DMS53 (cell line): ENCODE data around the gene MTTP.
A peak's percentile ranks its signal among the peaks of the same experiment; 100 is the strongest.
"Not testable (repeated sequence)": the region's sequence is repeated elsewhere in the genome, so short reads cannot be mapped to it uniquely, and the experiment has no call there.

Experiments used
- DNase-seq: peaks from one replicate; lab custom pipeline; 2025; lab: John Stamatoyannopoulos, UW

MTTP gene

GRCh38 chr4:99574530-99575324 lies at the start of gene MTTP:
Gene MTTP, plus strand, starts transcription at chr4:99574824. Its CDS starts 86 bp downstream, at chr4:99574910.
- DNase-seq: no peak

GRCh38 chr4:99529228-99529627 lies 45.4 kb upstream of the MTTP start:
- no peak for DNase-seq

DNA sequence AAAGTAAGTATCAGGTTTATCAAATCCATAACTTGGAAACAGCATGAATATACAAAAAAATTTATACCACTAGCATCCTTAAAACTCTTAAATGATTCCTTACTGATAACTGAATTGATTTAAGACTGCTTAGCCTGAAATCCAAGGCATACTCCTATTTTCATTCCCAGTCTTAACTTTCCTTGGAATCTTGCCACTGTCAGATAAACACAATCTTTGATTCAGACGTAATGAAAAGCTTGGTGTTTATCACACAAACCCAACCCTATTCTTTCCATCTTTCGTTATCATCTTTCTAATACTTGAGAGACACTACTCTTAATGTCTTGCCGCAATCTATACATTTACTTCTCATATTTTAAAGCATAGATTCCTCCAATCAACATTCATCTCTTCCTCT lies 44.7 kb upstream of the MTTP start:
- no peak for DNase-seq

DNA sequence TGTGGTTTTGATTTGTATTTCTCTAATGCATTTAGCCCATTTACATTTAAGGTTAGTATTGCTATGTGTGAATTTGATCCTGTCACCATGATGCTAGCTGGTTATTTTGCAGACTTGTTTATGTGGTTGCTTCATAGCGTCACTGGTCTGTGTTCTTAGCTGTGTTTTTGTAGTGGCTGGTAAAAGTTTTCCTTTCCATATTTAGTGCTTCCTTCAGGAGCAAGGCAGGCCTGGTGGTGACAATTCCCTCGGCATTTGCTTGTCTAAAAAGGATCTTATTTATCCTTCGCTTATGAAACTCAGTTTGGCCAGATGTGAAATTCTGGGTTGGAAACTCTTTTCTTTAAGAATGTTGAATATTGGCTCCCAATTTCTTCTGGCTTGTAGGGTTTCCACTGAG lies 39.9 kb upstream of the MTTP start:
- not testable (repeated sequence) for DNase-seq

GRCh38 chr4:99536271-99536670 lies 38.4 kb upstream of the MTTP start:
- no peak for DNase-seq

DNA sequence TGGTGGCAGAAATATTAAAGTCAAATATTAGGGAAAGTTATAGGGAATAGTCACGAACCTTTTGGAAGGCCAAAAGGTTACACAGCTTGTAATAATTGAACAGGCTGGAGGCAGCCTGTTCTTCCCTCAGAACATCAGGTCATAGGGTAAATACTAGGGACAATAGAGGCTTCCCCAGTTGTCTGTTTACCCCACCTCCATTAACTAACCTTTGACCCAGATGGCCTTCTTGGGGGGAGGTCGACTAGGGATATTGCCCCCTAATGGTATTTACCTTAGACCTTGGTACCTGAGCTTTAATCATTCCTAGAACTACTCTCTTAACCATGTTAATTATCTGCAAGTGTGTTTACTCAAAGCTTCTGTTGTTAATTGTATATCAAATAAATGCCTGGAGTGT lies 37.8 kb upstream of the MTTP start:
- peak; percentile 23 for DNase-seq

- DNase-seq: no peak
These were observed 37.0 kb upstream of the MTTP start for GRCh38 chr4:99537674-99538073.

GRCh38 chr4:99540277-99540939 lies 34.2 kb upstream of the MTTP start:
- no peak for DNase-seq

DNA sequence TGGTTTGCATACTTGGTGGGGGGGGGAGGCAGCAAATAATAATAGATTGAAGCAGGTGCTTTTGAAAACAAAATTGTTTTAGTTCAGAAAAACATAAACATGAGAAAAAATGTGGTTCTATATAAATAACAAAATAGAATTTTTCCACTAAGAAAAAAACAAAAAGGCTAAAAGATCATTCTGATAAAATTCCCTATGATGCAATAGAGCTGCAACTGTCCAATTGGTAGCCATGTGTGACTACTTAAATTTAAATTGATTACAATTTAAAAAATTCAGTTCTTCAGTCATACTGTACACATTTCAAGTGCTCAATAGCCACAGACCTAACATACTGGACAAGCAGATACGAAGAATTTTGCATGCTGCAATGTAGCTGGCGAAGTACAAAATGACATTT lies 21.8 kb upstream of the MTTP start:
- DNase-seq: no peak

- peak; percentile 97 for DNase-seq
These were observed 11.1 kb upstream of the MTTP start, which contains the start of gene TRMT10A for GRCh38 chr4:99563310-99564186. Gene TRMT10A, minus strand, starts transcription at chr4:99564039. Its CDS starts 4,701 bp downstream, at chr4:99559338.

- DNase-seq: no peak
These were observed 9.7 kb upstream of the MTTP start for GRCh38 chr4:99564921-99565320.

GRCh38 chr4:99571883-99572282 lies 2.7 kb upstream of the MTTP start:
- no peak for DNase-seq

DNA sequence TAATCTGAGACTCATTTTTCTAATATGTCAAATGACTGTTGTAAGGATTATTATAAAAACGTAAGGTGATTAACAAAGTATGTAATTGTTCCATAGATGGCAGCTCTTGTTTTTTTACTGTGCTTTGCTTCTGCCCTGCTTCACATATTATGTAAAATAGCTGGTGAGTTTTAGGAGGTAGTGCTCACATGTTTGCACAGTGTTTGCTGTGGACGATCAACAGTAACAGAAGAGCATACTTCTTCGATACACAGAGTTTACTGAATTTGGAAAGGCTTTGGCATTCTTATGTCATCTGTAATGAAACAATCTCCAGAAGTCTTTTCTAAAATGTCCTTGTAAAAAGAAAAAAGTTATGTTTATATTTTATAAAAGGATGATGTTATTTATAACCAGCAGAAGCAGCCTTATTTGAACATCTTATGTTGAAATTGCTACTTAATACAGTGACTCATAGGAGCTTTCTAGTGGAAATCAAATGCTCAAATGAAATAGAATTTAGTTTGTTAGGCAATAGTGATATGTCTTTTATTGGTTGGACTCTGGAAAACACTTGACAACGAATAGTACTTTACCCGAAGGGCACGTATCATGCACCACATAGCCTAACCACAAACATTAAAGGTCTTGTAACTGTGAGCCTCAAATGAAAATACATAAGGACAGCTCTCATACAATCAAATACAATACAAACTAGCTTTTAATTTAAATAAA lies 1.9 kb upstream of the MTTP start:
- no peak for DNase-seq

- no peak for DNase-seq
These were observed 772 bp upstream of the MTTP start for GRCh38 chr4:99573735-99574368.

DNA sequence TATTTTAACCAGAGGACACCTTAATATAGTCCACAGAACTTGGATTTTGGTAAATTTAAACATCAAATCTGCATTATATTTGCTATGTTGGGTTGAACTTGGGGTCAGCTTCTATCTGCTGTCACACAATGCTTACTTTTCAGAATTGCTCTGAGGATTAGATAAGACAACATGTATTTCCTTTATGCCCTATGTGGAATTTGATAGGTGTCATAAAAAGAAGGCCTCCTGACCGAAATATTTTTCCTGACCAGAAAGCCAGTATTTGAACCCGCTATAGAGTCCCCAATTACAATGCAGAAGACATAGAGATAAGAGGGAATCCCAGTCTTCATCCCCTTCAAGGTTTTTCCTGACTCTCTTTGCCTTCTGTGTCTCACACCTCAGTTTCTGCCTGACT lies 4.1 kb downstream of the MTTP start:
- DNase-seq: no peak

DNA sequence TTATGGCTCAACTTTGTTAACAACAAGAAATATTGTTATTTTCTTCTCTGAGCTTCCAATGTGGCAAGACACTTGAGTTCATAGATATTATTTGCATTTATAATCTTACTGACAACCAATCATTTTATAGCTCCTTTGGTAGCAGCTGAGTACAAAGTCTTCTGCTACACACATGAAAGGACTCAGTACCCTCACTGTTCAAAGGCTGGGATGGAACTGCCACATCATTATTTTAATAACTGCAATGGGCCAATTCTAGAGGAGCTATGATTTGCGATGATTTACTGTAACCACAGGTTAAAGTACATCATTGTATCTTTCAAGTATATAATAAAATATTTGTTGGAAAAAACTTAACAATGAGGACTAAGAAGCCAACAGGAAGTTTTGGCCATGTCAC lies 10.9 kb downstream of the MTTP start:
- no peak for DNase-seq

- peak; percentile 1 for DNase-seq
These were observed 11.7 kb downstream of the MTTP start for GRCh38 chr4:99586322-99586721.

- no peak for DNase-seq
These were observed 12.2 kb downstream of the MTTP start for GRCh38 chr4:99586797-99587196.

- no peak for DNase-seq
These were observed 12.7 kb downstream of the MTTP start for GRCh38 chr4:99587309-99587708.

DNA sequence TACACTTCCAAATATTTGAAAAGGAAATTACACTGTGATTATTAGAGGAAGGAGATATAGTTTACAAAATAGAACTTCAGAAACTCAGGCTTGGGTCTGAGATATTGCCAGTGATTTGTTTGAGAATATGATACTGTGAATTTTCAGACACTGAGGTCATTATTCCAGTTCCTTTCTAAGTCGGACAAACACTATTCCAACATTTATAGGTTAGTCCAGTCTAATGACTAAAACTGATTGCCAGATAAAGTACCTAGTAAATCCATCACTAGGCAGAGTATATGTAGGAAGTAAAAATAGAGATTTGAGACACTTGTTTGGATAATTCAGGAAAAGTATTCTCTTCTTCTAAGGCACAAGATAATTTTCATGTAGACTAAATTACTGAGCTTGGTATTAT lies 13.2 kb downstream of the MTTP start:
- DNase-seq: no peak

DNA sequence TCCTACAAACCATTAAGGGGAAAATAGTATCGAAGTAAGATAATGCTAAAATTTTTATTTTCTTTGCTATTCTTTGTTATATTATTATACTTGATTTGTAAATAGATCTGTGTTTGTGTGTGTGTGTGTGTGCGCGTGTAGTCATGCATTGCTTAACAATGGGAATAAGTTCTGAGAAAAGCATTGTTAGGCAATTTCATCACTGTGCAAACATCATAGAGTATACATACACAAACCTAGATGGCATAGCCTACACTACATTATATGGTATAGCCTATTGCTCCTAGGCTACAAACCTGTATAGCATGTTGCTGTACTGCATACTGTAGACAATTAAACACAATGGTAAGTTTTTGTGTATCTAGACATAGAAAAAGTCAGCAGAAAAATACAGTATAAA lies 17.1 kb downstream of the MTTP start:
- DNase-seq: peak; percentile 72
